CD4-positive, CD25-positive, alpha-beta regulatory T cell (primary cell): ENCODE measurements around the gene NOD1. TPM values are rescaled to one million over a fixed set of nuclear protein-coding genes. Genes with fewer than 3 reads are reported as not detected.

Experiments used
- ATAC-seq, 2 donors: fragments of 150-1000 bp; cut with Tn5 transposase; one replicate each; pipeline ENCODE4 v1.10.0; 2021; ENCODE audit warnings: low read depth in 2 of 2, moderate number of reproducible peaks in 2 of 2, moderate library complexity in 1 of 2
- DNase-seq, 3 donors: peaks; one replicate each; pipeline versions ENCODE4 v3.0.0 to v3.0.0-alpha.2; 2012 to 2022; ENCODE audit warnings: mixed read lengths in 1 of 3
- H3K27ac ChIP-seq: one replicate; pipeline ENCODE4 v1.7.0; 2013; ENCODE audit warnings: mild to moderate bottlenecking, low read length; ENCODE audit not compliant: insufficient read depth, poor library complexity, severe bottlenecking
- H3K27me3 ChIP-seq: one replicate; pipeline ENCODE4 v1.7.0; 2013; ENCODE audit warnings: low read length; ENCODE audit not compliant: control insufficient read depth, insufficient read depth
- H3K36me3 ChIP-seq: one replicate; pipeline ENCODE4 v1.7.0; 2013; ENCODE audit warnings: mild to moderate bottlenecking, low read length, moderate library complexity; ENCODE audit not compliant: control insufficient read depth, insufficient read depth
- H3K4me1 ChIP-seq: 2 replicates; pipeline ENCODE4 v1.7.0; 2013; ENCODE audit warnings: mild to moderate bottlenecking, low read length; ENCODE audit not compliant: insufficient read depth, control insufficient read depth, poor library complexity, severe bottlenecking
- H3K4me3 ChIP-seq: one replicate; pipeline ENCODE4 v1.7.0; 2013; ENCODE audit warnings: low read depth, mild to moderate bottlenecking, low read length, moderate library complexity
- H3K9me3 ChIP-seq, 2 experiments: 1 replicate in 1 of 2; 2 replicates in 1 of 2; pipeline ENCODE4 v1.7.0; 2013; ENCODE audit warnings: low read length in 2 of 2, mild to moderate bottlenecking in 1 of 2, moderate library complexity in 1 of 2; ENCODE audit not compliant: control insufficient read depth in 2 of 2
- H3K27ac Mint-ChIP-seq, 3 donors: one replicate each; pipeline ENCODE4 v1.8.0; 2020 to 2022; ENCODE audit warnings: mild to moderate bottlenecking in 3 of 3, mixed read lengths in 3 of 3, moderate library complexity in 2 of 3
- H3K27me3 Mint-ChIP-seq: one replicate; pipeline ENCODE4 v1.8.0; 2022; ENCODE audit warnings: mild to moderate bottlenecking, mixed read lengths
- H3K36me3 Mint-ChIP-seq: one replicate; pipeline ENCODE4 v1.8.0; 2020; ENCODE audit warnings: mixed read lengths
- H3K4me1 Mint-ChIP-seq, 4 donors: one replicate each; pipeline ENCODE4 v1.8.0; 2020 to 2022; ENCODE audit warnings: mixed read lengths in 4 of 4, mild to moderate bottlenecking in 1 of 4
- H3K4me3 Mint-ChIP-seq, 4 donors: one replicate each; pipeline ENCODE4 v1.8.0; 2020 to 2022; ENCODE audit warnings: mild to moderate bottlenecking in 4 of 4, mixed read lengths in 4 of 4, moderate library complexity in 3 of 4
- H3K9me3 Mint-ChIP-seq, 7 donors: one replicate each; pipeline ENCODE4 v1.8.0; 2020 to 2022; ENCODE audit warnings: mixed read lengths in 7 of 7, mild to moderate bottlenecking in 3 of 7, moderate library complexity in 2 of 7
- polyA plus RNA-seq, 4 donors: library from polyadenylated mRNA; unstranded; fragments of 300-500 nt; fragmentation: Illumina TruSeq; gene quantifications; one replicate each; pipeline ENCODE4 v1.2.3, GENCODE V29; 2021
- total RNA-seq: library from RNA; stranded (reverse); gene quantifications from one replicate; pipeline ENCODE4 v1.2.3, GENCODE V29; 2022

NOD1 gene
- total and polyA plus RNA-seq, 5 donors from 2014 or later, result 4.8 to 24.8 (median 7.0) TPM

DNA sequence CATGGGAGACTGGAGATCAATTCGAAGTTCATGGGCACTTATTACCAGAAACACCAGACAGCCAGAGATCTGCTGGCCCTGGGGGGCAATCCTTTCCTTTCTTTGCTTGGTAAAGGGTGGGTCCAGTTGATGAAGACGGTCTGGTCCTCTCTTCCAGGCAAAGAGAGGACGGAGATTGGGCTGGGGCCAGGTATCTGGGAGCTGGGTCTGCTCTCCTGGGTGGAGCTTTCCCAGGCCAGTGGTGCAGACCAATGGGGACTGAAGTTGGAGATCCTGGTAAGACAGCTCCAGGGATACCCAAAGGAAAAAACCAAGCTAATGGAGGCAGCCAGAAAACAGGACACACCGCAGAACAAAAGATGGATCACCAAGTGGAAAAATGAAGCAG is 18.3 kb downstream of the NOD1 start:
- Histone ChIP-seq H3K4me3 (no peak overlapping the region), H3K36me3 (peaks cover 30% of the 10 kb centered on the region), H3K4me1 (no peaks in the 10 kb centered on the region), H3K27ac (no peak overlapping the region), H3K27me3 (no peaks in the 10 kb centered on the region), H3K9me3 (no peaks in the 10 kb centered on the region)
- no peaks in the 10 kb centered on the region for H3K9me3 Mint-ChIP-seq
- no peak for DNase-seq
- no peak overlapping the region for H3K27ac Mint-ChIP-seq
- no peaks in the 10 kb centered on the region for H3K27me3 Mint-ChIP-seq
- H3K4me1 Mint-ChIP-seq, result peaks cover 2 to 10% (median 6%) of the 10 kb centered on the region in 4 donors
- no peak overlapping the region for H3K4me3 Mint-ChIP-seq
- no peak for ATAC-seq
- peaks cover 18% of the 10 kb centered on the region for H3K36me3 Mint-ChIP-seq

DNA sequence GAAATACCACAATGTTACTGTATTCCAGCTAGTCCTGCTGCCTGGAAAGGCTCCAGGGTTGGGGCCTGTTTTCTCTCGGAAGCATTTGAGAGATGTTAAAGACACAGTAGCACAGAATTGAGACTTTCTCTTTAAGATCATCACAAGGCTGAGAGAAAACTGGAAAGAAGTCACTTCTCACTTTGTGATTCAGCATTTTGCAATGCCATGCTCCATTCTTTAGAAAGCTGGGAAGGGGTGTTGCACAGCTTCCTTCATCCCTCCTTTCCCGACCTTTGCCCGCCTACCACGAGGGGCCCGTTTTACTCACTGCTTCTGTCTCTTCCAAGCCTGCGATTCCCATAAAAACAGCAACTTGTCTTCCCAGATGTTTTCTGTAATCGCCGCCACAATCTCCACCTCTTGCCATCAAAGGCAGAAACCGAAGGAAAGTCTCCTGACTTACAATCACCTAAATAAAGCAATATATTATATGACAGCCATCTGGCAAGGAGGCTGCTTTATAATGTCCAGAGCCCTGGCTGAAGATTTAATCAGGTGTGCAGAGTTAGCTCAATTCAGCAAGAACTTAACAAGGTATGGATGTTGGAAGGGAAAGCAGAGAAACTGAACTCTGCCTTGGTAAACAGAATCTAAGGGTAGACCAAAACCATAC is 18.9 kb downstream of the NOD1 start:
- DNase-seq (no peak), ATAC-seq (no peak)
- no peak overlapping the region for H3K4me3 Mint-ChIP-seq
- H3K27me3 Mint-ChIP-seq, result no peaks in the 10 kb centered on the region
- H3K27ac Mint-ChIP-seq, result peak overlapping the region in 1 of 3 donors; percentile 9
- Histone ChIP-seq H3K9me3 (no peaks in the 10 kb centered on the region), H3K4me3 (no peak overlapping the region), H3K27ac (no peak overlapping the region), H3K27me3 (no peaks in the 10 kb centered on the region), H3K4me1 (no peaks in the 10 kb centered on the region), H3K36me3 (peaks cover 35% of the 10 kb centered on the region)
- H3K36me3 Mint-ChIP-seq, result peaks cover 18% of the 10 kb centered on the region
- H3K4me1 Mint-ChIP-seq, result peaks cover 2 to 6% (median 5%) of the 10 kb centered on the region in 4 donors
- H3K9me3 Mint-ChIP-seq, result no peaks in the 10 kb centered on the region

DNA sequence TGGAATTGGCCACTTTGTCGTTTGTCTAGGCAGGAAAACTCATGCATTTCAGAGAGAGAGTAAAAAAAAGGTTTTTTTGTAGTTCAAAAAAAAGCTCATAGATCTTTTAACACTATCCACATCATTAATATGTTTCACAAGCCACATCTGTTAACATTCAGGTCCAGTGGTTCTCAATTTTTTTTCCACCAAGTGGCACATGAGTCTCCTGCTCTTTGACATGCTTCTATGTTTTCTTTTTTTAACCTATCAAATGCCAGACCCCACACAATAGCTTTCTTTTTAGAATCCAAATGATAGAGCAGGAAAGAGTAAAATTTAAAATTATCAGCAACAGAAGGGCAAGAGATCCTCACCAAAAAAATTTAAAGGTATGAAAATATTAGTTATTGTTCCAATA is 20.3 kb downstream of the NOD1 start:
- H3K27me3 Mint-ChIP-seq, result no peaks in the 10 kb centered on the region
- no peaks in the 10 kb centered on the region for H3K27me3 ChIP-seq
- no peaks in the 10 kb centered on the region for H3K9me3 ChIP-seq
- H3K4me1 ChIP-seq, result no peaks in the 10 kb centered on the region
- no peak overlapping the region for H3K4me3 Mint-ChIP-seq
- DNase-seq (no peak), ATAC-seq (no peak)
- H3K27ac ChIP-seq, result no peak overlapping the region
- H3K9me3 Mint-ChIP-seq, result no peaks in the 10 kb centered on the region
- no peak overlapping the region for H3K4me3 ChIP-seq
- H3K36me3 Mint-ChIP-seq, result peaks cover 24% of the 10 kb centered on the region
- H3K4me1 Mint-ChIP-seq, result peaks cover 0 to 4% (median 2%) of the 10 kb centered on the region in 4 donors
- peaks cover 45% of the 10 kb centered on the region for H3K36me3 ChIP-seq
- no peak overlapping the region for H3K27ac Mint-ChIP-seq

DNA sequence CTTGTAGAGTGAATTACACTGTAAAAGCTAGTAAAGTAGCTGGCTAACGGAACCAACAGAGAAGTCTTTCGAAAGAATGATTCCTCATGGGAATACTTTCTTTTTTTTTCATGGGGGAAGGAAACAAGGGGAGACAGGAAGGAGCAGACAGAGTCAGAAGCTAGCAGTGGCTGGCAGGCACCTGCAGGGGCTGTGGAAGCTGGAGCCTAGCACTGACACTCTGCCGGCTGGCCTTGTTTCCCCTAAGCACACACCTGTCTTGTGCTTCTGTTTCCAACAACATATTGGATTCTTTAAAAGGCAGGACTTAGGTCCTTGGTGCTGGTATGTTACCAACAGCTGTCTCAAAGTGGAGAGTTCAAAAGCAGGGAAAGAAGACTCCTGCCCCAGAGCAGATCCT is 24.7 kb downstream of the NOD1 start:
- no peak for ATAC-seq
- Mint-ChIP-seq H3K27ac (peak overlapping the region in 1 of 3 donors; percentile 37), H3K36me3 (peaks cover 40% of the 10 kb centered on the region), H3K4me3 (no peak overlapping the region), H3K9me3 (no peaks in the 10 kb centered on the region), H3K4me1 (no peaks in the 10 kb centered on the region), H3K27me3 (no peaks in the 10 kb centered on the region)
- Histone ChIP-seq H3K4me3 (no peak overlapping the region), H3K4me1 (no peaks in the 10 kb centered on the region), H3K27ac (no peak overlapping the region), H3K9me3 (no peaks in the 10 kb centered on the region), H3K27me3 (no peaks in the 10 kb centered on the region), H3K36me3 (peaks cover 63% of the 10 kb centered on the region)
- DNase-seq, result no peak

DNA sequence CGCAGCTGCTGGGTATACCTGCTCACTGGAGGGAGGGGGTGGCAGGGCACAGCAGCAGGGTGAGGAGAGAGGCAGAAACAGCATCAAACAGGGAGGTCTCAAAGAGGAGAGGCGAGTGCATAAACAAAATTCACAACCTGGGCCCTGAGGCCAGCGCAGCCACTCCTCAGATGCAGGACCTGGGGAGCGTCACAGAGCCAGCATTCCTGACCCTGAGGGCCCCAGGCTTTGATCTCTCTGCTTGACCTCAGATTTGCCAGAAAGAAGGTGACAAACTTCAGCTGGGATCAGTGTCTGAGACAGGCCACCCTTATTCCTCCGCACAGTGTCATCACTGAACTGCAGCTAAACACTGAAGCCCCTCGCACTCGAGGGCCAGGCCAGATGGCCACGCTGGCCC is 25.6 kb downstream of the NOD1 start:
- Mint-ChIP-seq H3K4me3 (no peak overlapping the region), H3K36me3 (peaks cover 40% of the 10 kb centered on the region), H3K9me3 (no peaks in the 10 kb centered on the region), H3K4me1 (no peaks in the 10 kb centered on the region), H3K27ac (peak overlapping the region in 2 of 3 donors; percentile 37 to 43), H3K27me3 (no peaks in the 10 kb centered on the region)
- Histone ChIP-seq H3K4me1 (no peaks in the 10 kb centered on the region), H3K27me3 (no peaks in the 10 kb centered on the region), H3K4me3 (no peak overlapping the region), H3K9me3 (no peaks in the 10 kb centered on the region), H3K36me3 (peaks cover 70% of the 10 kb centered on the region), H3K27ac (no peak overlapping the region)
- DNase-seq, result no peak
- ATAC-seq, result no peak

DNA sequence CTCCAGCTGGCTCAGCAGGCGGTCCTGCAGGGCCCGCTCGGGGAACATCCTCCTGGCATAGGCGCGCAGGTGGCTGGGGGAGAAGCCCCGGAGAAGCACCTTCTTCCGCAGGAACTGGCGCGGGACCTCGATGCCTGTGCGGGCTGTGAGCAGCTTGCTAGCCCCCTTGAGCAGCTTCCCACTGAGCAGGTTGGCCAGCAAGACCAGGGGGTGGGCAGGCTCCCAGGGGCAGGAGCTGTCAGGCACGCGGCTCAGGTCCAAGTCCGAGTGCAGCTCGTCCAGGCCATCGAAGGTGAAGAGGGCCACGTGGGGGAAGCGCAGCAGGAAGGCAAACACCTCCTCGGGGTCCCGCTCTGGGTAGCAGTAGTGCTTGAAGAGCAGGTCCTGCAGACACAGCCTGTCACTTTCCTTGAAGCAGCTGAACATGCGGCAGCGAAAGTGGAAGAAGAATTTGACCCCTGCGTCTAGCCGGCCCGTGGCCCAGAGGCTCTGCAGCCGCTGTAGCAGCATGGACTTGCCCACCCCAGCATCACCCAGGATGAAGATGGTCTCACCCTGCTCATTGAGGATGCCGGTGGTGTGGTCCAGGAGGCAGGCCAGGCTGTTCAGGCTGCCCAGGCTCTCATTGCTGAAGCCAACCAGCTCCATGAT is 26.2 kb downstream of the NOD1 start:
- H3K4me3 ChIP-seq, result no peak overlapping the region
- Mint-ChIP-seq H3K36me3 (peaks cover 46% of the 10 kb centered on the region), H3K4me1 (no peaks in the 10 kb centered on the region), H3K27me3 (no peaks in the 10 kb centered on the region), H3K9me3 (no peaks in the 10 kb centered on the region), H3K4me3 (no peak overlapping the region), H3K27ac (no peak overlapping the region)
- H3K36me3 ChIP-seq, result peaks cover 77% of the 10 kb centered on the region
- DNase-seq (no peak), ATAC-seq (no peak)
- no peaks in the 10 kb centered on the region for H3K4me1 ChIP-seq
- H3K9me3 ChIP-seq, result no peaks in the 10 kb centered on the region
- H3K27ac ChIP-seq, result no peak overlapping the region
- H3K27me3 ChIP-seq, result no peaks in the 10 kb centered on the region

DNA sequence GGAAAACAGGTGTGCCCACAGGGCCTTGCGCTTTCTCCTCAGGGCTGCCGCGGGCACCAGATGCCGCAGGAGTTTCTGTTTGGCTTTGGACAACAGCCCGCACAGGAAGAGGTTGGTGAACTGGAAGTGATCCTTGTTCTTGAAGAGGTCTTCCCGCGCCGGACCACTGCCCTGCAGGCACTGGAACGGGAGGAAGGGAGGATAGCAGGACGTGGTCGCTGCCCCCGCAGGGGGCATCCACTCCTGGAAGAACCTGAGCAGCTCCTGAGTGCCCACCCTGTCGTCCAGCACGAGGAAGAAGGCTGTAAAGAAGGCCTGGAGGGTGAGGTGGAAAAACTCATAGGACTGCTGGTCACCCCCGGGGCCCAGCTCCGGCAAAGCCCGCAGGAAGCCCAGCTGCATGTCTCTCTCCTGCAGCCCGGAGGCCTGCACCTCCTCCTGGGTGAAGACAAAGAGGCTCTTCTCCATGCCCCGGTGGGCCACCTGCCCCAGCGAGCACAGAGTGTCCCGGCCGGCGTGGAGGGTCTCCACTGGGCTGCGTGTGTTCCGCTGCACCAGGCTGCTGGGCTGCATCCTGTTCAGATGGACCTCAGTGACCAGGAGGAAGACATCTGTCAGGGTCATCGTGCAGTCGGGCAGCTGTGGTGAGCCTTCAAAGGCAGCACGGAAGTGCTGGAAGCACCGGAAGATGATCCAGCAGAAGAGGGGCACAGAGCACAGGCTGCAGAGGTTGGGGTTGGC is 26.9 kb downstream of the NOD1 start:
- H3K36me3 ChIP-seq, result peaks cover 79% of the 10 kb centered on the region
- no peak overlapping the region for H3K27ac ChIP-seq
- no peak overlapping the region for H3K4me3 Mint-ChIP-seq
- no peak overlapping the region for H3K4me3 ChIP-seq
- peaks cover 52% of the 10 kb centered on the region for H3K36me3 Mint-ChIP-seq
- H3K4me1 ChIP-seq, result no peaks in the 10 kb centered on the region
- H3K9me3 ChIP-seq, result no peaks in the 10 kb centered on the region
- no peak for DNase-seq
- H3K27me3 Mint-ChIP-seq, result no peaks in the 10 kb centered on the region
- peaks cover 0 to under 1% (median 0%) of the 10 kb centered on the region in 4 donors for H3K4me1 Mint-ChIP-seq
- ATAC-seq, result no peak
- H3K9me3 Mint-ChIP-seq, result no peaks in the 10 kb centered on the region
- no peak overlapping the region for H3K27ac Mint-ChIP-seq
- H3K27me3 ChIP-seq, result no peaks in the 10 kb centered on the region
